GM18520 (cell line): Measurements from ENCODE around the gene CCDC171.
"Not testable (repeated sequence)": the region's sequence is repeated elsewhere in the genome, so short reads cannot be mapped to it uniquely, and the experiment has no call there.

Experiments used
- ATAC-seq: cut with Tn5 transposase; IDR thresholded peaks from one replicate; pipeline ENCODE4 v1.9.1; 2021; ENCODE audit not compliant: unreplicated experiment

The CCDC171 gene

GRCh38 chr9:15549611-15550010, 3.2 kb upstream of the CCDC171 start:
- no peak for ATAC-seq

DNA sequence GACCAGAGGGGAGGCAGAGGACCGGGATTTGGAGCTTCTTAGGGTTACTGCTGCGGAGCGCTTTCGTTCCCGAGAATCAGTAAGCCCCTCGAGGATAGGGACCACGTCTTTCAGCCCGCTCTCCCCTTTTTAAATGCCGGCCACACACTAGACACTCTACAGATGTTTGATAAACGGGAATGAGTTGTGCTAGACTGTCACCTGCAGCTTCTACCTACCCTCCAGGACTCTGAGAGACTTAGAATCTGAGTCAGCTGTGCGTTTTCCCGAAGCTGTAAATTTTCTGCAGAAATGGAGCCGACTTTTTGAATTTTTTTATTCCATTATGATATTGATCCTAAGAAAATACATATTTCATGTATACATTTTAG, 670 bp downstream of the CCDC171 start:
- ATAC-seq: peak; percentile 3

DNA sequence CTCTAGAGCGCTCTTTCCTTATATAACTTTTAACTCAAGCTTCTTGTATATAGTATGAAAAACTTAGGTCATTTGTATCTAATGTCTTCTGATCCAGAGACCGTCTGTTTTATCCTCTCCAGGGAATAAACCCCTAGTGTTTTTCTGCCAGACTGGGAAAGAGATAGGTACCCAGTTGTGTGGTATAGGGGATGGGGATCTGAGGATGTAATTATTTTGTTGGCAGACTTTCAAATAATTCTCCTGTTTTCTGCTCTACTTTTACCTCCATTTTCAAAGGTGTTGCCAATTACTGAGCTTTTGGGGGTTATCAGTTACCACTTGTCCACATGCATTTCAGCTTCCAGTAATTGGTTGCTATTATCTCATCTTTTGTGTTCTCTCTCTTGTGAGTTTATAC, 17.9 kb downstream of the CCDC171 start:
- ATAC-seq: no peak

DNA sequence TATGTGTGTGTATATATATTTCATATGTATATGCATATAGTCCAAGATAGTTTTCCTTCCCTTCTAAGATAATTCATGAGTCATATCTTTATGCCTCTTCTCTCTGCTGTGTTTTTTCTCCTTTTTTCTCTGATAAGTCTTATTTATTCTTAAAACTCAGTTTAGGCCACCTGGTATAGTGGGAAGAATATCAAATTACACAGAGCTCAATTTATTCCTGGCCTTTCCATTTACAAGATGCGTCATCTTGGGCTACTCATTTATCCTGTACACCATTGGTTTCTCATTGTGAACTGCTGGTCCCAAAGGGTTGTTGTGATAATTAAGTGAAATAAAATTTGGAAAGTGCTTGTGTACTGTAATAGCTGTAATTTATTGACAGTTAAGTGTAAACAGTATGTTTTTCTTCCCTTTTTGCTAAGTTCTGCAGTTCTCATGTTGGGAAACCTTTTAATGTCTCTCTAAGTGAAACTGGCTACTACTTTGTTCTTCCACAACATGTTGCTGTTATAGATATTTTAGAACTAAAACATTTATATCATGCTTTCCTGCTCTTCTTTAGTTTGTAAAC, 19.4 kb downstream of the CCDC171 start:
- no peak for ATAC-seq

DNA sequence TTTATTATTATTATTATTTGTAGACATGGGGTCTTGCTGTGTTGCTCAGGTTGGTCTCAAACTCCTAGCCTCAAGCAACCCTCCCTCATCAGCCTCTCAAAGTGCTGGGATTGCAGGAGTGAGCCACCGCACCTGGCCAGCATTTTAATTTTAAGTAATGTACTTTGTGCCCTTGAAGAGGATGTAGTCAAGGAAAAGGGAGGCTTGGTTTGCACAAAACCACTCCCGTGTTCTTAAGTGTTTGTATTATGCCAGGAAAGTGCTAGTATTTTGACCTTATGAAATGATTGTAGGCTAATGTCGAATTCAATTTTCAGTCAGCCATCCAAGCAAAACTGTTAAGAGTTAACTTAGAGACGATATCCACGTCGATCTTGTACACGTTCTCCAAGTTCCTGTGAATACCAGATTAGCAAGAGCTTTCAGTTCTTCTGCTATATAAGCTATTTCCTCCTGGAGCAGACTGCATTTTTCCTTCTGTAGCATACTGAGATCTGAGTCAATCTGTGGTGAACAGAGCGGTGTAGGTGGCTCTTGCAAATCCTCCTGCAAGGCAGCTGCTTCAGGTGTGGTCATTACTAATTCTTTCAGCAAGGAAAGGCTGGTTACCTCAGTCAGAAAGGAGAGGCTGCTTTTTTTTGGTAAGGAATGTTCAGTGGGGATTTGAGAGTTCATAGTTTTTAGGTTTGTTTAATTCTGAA, 23.7 kb downstream of the CCDC171 start:
- ATAC-seq: no peak

DNA sequence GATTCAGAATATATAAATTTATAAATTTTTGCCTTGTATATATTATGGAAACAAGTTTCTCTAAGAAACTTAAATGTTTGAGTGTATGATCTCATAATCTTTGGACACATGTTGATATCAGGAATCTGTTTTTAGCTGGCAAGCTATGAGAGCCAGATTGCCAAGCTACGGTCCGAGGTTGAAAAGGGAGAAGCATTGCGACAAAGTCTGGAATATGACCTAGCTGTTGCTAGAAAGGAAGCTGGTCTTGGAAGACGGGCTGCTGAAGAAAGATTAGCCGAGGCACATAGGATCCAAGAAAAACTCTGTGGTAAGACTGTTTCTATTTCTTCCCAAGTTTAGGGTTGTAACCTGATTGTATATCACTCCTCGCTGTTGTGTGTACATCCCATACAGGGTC, 25.9 kb downstream of the CCDC171 start:
- ATAC-seq: no peak

GRCh38 chr9:15584379-15584778, 31.5 kb downstream of the CCDC171 start:
- no peak for ATAC-seq

DNA sequence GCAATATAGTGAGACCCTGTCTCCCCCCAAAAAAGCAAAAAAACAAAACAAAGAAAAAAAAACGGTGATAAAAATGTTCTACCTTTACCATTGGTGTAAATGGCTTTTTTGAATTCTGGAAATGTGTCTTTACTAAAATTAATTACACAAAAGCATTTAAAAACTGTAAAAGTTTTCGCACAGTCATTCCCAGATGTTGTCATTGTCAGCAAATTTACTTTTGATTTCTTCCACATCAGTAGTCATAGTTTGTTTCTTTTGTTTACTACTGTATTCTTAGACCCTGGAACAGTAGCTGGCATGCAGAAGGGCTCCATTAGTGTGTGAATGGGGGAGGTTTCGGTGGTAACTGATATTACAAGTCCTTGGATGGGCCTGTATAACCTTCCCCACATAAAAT, 39.5 kb downstream of the CCDC171 start:
- no peak for ATAC-seq

- ATAC-seq: not testable (repeated sequence)
Observed at GRCh38 chr9:15592940-15593339, 40.1 kb downstream of the CCDC171 start.

DNA sequence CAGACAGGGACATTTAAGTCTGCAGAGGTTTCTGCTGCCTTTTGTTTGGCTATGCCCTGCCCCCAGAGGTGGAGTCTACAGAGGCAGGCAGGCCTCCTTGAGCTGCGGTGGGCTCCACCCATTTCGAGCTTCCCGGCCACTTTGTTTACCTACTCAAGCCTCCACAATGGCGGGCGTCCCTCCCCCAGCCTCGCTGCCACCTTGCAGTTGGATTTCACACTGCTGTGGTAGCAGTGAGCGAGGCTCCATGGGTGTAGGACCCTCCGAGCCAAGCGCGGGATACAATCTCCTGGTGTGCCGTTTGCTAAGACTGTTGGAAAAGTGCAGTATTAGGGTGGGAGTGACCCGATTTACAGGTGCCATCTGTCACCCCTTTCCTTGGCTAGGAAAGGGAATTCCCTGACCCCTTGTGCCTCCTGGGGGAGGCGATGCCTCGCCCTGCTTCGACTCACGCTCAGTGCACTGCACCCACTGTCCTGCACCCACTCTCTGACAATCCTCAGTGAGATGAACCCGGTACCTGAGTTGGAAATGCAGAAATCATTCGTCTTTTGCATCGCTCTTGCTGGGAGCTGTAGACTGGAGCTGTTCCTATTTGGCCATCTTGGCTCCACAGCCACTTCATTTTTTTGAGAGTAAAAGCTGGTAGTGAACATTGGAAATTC, 48.0 kb downstream of the CCDC171 start:
- not testable (repeated sequence) for ATAC-seq

GRCh38 chr9:15606643-15607472, 54.0 kb downstream of the CCDC171 start:
- ATAC-seq: no peak

GRCh38 chr9:15612962-15613361, 60.1 kb downstream of the CCDC171 start:
- peak; percentile 81 for ATAC-seq

DNA sequence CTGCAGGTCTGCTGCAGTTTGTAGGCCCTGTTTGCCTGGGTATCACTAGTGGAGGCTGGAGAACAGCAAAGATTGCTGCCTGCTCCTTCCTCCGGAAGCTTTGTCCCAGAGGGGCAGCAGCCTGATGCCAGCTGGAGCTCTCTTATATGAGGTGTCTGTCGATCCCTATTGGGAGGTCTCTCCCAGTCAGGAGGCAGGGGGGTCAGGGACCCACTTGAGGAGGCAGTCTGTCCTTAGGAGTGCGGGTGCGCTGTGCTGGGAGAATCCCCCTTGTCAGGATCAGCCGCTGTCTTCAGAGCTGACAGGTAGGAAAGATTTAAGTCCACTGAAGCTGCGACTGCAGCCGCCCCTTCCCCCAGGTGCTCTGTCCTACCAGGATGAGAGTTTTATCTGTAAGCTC, 64.9 kb downstream of the CCDC171 start:
- no peak for ATAC-seq

DNA sequence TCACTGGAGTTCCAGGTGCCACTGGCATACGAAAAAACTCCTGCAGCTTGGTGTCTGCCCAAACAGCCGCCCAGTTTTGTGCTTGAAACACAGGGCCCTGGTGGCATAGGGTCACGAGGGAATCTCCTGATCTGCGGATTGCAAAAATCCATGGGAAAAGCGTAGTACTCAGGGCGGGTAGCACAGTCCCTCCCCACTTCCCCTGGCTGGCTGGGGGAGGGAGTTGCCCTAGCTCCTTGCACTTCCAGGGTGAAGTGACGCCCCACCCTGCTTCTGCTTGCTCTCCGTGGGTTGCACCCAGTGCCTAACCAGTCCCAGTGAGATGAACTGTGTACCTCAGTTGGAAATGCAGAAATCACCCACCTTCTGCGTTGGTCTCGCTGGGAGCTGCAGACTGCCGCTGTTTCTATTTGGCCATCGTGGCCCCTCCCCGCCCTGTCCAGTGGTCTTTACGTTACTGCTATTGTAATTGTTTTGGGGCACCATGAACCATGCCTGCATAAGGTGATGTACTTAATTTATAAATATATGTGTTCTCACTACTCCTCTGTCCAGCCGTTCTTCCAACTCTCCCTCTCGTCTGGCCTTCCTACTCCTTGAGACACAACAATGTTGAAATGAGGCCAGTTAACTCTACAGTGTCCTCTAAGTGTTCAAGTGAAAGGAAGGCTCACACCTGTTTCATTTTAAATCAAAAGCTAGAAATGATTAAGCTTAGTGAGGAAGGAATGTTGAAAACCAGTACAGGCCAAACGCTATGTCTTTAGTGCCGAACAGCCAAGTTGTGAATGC, 65.9 kb downstream of the CCDC171 start:
- no peak for ATAC-seq

GRCh38 chr9:15622318-15622971, 69.6 kb downstream of the CCDC171 start:
- no peak for ATAC-seq

DNA sequence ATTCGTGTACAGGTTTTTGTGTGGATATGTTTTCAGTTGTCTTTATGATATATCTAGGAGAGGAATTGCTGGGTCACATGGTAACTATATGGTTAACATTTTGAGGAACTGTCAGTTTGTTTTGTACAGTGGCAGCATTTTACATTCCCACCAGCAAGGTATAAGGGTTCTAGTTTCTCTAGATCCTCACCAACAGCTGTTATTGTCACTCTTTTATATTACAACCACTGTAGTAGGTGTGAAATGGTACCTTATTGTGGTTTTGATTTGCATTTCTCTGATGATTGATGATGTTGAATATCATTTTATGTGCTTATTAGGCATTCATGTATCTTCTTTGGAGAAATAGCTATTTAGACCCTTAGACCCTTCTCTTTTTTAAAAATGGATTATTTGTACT, 82.9 kb downstream of the CCDC171 start:
- ATAC-seq: no peak

DNA sequence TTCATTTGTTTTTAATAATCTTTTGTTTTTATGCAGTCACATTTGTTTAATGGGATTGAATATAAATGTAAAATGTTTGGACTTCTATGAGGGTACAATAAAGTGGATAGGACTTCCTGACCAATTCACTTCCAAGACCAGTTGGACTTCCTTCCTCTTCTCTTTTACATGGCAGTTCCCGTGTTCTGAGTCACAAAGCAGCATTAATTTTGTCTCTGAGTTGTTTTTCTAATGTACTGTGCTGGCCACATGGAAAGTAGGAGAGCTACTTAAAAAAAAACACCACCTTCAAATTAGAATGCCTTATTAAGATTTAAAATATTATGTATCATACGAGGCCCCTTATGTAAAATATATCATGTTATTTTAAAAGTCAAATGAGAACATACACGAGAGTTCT, 87.3 kb downstream of the CCDC171 start:
- no peak for ATAC-seq

DNA sequence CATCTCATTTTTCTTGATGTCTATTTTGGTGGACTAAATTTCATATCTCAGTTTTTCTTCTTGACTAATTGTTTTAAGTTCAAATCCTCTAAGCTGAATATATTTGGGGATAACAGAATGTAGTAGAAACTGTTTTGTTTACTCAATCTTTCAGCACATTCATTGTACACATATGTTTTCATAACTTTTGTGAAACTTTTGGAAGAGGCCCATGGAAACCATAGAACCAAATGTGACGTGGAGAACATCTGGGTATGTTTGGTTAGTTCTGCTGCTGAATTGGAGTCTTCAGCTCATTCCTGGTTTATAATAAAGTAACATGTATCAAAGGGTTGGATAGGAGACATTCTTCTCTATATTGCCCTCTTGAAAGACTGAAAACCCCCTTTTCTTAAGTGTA, 88.4 kb downstream of the CCDC171 start:
- ATAC-seq: no peak

GRCh38 chr9:15642369-15642962, 89.6 kb downstream of the CCDC171 start:
- peak; percentile 43 for ATAC-seq

DNA sequence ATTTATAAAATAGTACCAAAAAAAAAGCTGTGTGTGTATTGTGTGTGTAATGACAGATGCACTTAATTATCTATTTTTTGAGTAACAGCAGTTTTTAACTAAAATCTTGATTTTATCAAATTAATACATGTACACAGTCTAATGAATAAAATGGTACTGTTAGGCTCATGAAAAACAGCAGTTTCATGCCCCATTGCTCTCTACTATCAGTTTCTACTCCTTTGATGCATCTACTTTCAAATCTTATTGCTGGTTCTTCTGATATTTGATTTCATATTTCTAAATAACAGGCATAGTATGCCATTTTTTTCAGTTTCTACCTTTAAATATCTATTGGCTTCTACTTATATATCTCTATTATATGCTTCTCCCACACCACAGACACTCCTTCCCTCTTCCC, 117.4 kb downstream of the CCDC171 start:
- no peak for ATAC-seq
